Endometrial microvascular endothelial cells (primary cell): ENCODE measurements around the gene PLD6. TPM values are rescaled to one million over a fixed set of nuclear protein-coding genes. Genes with fewer than 3 reads are reported as not detected.
"Not testable (repeated sequence)": the region's sequence is repeated elsewhere in the genome, so short reads cannot be mapped to it uniquely, and the experiment has no call there.

Experiments used
- in situ Hi-C: cut with HindIII; loops from 2 replicates; pipeline ENCODE4 v1.10.0; 2017; ENCODE audit warnings: low sequenced_read_pairs, low pct_unique_long_range_greater_than_20kb; ENCODE audit errors: inconsistent ontology term
- total RNA-seq: library from RNA; depleted of rRNA; stranded (reverse); fragments of >200 nt; gene quantifications from one replicate; pipeline ENCODE4 v1.2.3, GENCODE V29; 2015; ENCODE audit errors: inconsistent ontology term

The PLD6 gene
- total RNA-seq, 1 donor from 2014 or later: 5.4 TPM

DNA sequence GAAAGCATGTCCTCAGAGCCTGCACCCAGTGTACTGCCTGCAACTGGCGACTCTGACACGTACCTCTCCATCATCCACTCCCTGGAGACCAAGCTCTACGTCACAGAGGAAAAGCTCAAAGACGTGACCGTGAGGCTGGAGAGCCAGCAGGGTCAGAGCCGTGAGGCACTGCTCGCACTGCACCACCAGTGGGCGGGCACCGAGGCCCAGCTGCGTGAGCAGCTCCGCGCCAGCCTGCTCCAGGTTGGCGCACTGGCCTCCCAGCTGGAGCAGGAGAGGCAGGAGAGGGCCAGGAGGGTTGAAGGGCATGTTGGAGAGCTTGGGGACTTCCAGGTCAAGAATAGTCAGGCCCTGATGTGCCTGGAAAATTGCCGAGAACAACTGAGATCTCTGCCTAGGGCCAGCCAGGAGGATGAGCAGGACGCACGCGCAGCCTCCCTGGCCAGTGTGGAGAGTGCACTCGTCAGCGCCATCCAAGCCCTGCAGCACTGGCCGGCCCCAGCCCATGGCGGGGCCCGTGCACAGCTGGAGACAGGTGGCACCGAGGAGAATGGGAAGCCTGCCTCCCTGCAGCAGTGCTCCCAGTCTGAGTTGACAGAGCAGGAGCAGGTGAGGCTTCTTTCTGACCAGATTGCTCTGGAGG is 40.3 kb downstream of the PLD6 start:
- in situ Hi-C loops: no loop called here

GRCh38 chr17:17164676-17165075 is 41.5 kb downstream of the PLD6 start:
- in situ Hi-C loops: no loop called here

DNA sequence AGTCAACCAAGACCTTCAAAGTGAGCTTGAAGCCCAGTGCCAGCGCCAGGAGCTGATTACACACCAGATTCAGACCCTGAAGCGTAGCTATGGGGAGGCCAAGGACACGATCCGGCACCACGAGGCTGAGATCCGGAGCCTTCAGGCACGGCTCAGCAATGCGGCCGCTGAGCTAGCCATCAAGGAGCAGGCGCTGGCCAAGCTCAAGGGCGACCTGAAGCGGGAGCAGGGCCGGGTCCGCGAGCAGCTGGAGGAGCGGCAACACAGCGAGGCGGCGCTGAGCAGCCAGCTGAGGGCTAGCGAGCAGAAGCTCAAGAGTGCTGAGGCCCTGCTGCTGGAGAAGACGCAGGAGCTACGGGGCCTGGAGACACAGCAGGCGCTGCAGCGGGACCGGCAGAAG is 42.0 kb downstream of the PLD6 start:
- in situ Hi-C loops: no loop called here

GRCh38 chr17:17161759-17162158 is 44.4 kb downstream of the PLD6 start:
- in situ Hi-C loops: no loop called here

DNA sequence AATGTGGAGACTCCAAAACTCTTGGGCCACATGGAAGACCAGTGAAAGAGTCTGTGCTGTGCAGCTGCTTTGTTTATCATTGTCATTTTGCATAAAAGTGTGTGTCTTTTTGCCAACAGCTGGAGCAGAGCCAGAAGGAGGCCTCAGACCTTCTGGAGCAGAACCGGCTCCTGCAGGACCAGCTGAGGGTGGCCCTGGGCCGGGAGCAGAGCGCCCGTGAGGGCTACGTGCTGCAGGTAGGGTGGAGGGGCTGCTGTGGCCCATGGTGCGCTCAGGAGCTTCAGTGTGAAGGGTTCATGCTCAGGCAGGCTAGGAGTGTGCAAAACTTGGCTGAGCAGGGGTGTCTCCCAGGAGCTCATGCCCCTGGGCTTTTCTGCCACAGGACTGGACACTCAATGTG is 45.0 kb downstream of the PLD6 start:
- in situ Hi-C loops: no loop called here

DNA sequence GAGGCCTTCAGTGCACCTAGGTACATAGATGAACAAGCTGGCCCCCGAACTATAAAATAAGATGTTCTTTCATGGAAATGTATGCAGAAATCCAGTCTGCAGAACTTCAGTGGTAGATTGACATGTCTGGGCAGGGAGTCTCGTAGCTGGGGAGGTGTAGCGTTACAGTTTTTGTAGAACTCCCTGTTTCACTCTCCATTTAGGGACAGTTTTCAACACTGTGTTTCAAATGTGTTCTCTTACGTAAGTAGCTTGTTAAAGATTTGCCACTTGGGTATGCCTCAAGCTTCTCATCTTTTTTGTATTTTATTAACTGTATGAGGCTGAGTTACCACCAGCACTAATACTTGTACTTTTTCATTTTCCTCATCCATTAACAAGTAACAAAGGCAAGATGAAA is 46.6 kb downstream of the PLD6 start:
- in situ Hi-C loops: no loop called here

DNA sequence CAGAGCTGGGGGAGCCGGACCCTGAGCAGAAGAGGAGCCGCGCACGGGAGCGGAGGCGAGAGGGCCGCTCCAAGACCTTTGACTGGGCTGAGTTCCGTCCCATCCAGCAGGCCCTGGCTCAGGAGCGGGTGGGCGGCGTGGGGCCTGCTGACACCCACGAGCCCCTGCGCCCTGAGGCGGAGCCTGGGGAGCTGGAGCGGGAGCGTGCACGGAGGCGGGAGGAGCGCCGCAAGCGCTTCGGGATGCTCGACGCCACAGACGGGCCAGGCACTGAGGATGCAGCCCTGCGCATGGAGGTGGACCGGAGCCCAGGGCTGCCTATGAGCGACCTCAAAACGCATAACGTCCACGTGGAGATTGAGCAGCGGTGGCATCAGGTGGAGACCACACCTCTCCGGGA is 47.6 kb downstream of the PLD6 start:
- in situ Hi-C loops: not testable (repeated sequence)

GRCh38 chr17:17157041-17157440 is 49.1 kb downstream of the PLD6 start:
- in situ Hi-C loops: no loop called here

GRCh38 chr17:17156511-17156910 is 49.6 kb downstream of the PLD6 start:
- in situ Hi-C loops: no loop called here

GRCh38 chr17:17156107-17156506 is 50.0 kb downstream of the PLD6 start:
- in situ Hi-C loops: no loop called here

DNA sequence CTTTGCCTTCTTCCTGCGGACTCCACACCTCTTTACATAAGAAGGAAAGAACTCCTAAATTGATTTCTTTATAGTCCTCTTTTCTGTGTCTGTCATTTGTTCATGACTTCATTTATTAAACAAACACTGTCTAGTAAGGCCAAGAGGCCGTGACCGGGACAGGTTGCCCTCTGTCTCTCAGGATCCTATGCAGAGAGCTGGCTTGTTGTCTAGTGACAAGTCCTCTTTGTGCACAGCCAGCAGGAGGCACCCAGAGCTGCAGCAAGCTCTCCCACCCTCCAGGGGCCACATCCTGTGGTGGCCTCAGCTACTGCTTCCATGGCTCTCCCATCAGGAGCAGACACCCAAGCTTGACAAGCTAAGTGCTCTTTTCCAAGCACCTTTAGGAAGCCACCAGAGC is 50.6 kb downstream of the PLD6 start:
- in situ Hi-C loops: no loop called here

GRCh38 chr17:17154981-17155380 is 51.2 kb downstream of the PLD6 start:
- in situ Hi-C loops: no loop called here

GRCh38 chr17:17154556-17154955 is 51.6 kb downstream of the PLD6 start:
- in situ Hi-C loops: no loop called here

- in situ Hi-C loops: no loop called here
These were observed 52.4 kb downstream of the PLD6 start for GRCh38 chr17:17153709-17154108.

GRCh38 chr17:17153071-17153470 is 53.1 kb downstream of the PLD6 start:
- in situ Hi-C loops: no loop called here

DNA sequence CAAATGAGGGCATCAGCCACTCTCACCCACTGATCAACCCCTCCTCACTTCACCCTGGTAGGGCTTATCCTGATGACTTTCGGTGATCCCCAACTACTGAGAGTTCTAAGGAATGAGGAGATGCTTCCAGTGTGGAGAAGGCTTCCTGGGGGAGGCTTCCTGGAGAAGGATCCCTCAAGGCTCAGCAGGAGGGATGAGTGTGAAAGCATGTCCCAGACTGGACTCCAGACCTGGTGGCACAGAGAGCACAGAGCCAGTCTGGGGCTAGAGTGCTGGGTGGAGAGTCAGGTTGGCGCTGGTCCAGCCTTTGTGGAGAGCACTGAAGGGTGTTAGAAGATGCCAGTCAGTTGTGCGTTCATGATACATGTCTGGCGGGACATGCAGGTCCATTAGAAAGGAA is 53.7 kb downstream of the PLD6 start:
- in situ Hi-C loops: no loop called here

- in situ Hi-C loops: no loop called here
These were observed 54.2 kb downstream of the PLD6 start for GRCh38 chr17:17151962-17152361.

GRCh38 chr17:17151541-17151940 is 54.6 kb downstream of the PLD6 start:
- in situ Hi-C loops: no loop called here

GRCh38 chr17:17151055-17151454 is 55.1 kb downstream of the PLD6 start:
- in situ Hi-C loops: no loop called here
